HG02610 (cell line): ENCODE results near the gene TRIM69.

Experiments
- ATAC-seq: cut with Tn5 transposase; IDR thresholded peaks from one replicate; pipeline ENCODE4 v1.9.1; 2021; ENCODE audit warnings: mild to moderate bottlenecking, moderate library complexity; ENCODE audit not compliant: unreplicated experiment

TRIM69 gene

GRCh38 chr15:44798826-44799225 lies 62.5 kb downstream of the TRIM69 start:
- ATAC-seq, result no peak

GRCh38 chr15:44801364-44801763 lies 65.0 kb downstream of the TRIM69 start:
- ATAC-seq, result no peak

- ATAC-seq, result no peak
Measured at GRCh38 chr15:44801797-44802196, 65.5 kb downstream of the TRIM69 start.

- no peak for ATAC-seq
Measured at GRCh38 chr15:44802336-44802735, 66.0 kb downstream of the TRIM69 start.

- no peak for ATAC-seq
Measured at GRCh38 chr15:44804298-44805046, 68.1 kb downstream of the TRIM69 start.

GRCh38 chr15:44808557-44808956 lies 72.2 kb downstream of the TRIM69 start:
- ATAC-seq, result no peak

- ATAC-seq, result no peak
Measured at GRCh38 chr15:44810237-44810636, 73.9 kb downstream of the TRIM69 start.

GRCh38 chr15:44811337-44811736 lies 75.0 kb downstream of the TRIM69 start:
- no peak for ATAC-seq

GRCh38 chr15:44812029-44812517 lies 75.7 kb downstream of the TRIM69 start:
- no peak for ATAC-seq

- ATAC-seq, result no peak
Measured at GRCh38 chr15:44813231-44813630, 76.9 kb downstream of the TRIM69 start.
